Esophagus squamous epithelium (tissue), 5 donors: ENCODE measurements around the gene COL6A3. TPM values are rescaled to one million over a fixed set of nuclear protein-coding genes. Genes with fewer than 3 reads are reported as not detected.

Experiments
- DNase-seq: peaks from one replicate; lab custom pipeline; 2025; lab: John Stamatoyannopoulos, UW
- H3K27ac ChIP-seq, 4 donors: fragments of 200-600 bp; sonication (generic); one replicate each; pipeline ENCODE4 v1.5.1; 2016 to 2019; ENCODE audit warnings: mild to moderate bottlenecking in 1 of 4
- H3K27me3 ChIP-seq, 4 donors: fragments of 200-600 bp; sonication (generic); 1 replicate in 3 of 4; 2 replicates in 1 of 4; pipeline versions ENCODE4 v1.5.1 to v1.6.0; 2017 to 2021; ENCODE audit warnings: antibody characterized with exemption in 1 of 4
- H3K36me3 ChIP-seq, 3 donors: fragments of 200-600 bp; sonication (generic); one replicate each; pipeline ENCODE4 v1.5.1; 2016 to 2019
- H3K4me1 ChIP-seq, 3 donors: fragments of 200-600 bp; sonication (generic); one replicate each; pipeline ENCODE4 v1.5.1; 2017 to 2019
- H3K4me3 ChIP-seq, 4 donors: fragments of 200-600 bp; sonication (generic); 1 replicate in 3 of 4; 2 replicates in 1 of 4; pipeline ENCODE4 v1.5.1; 2016 to 2019; ENCODE audit warnings: mild to moderate bottlenecking in 2 of 4, moderate library complexity in 1 of 4
- H3K9me3 ChIP-seq, 3 donors: fragments of 200-600 bp; sonication (generic); one replicate each; pipeline ENCODE4 v1.5.1; 2016 to 2019
- CTCF ChIP-seq, 6 experiments: fragments of 450-650 bp in 4 of 6; fragments of 200-600 bp in 2 of 6; sonication (generic) in 2 of 6; IDR thresholded peaks; one replicate each; pipeline ENCODE4 v1.5.1; 2016 to 2019; ENCODE audit warnings: antibody characterized with exemption in 6 of 6, mild to moderate bottlenecking in 4 of 6, moderate library complexity in 4 of 6
- POLR2A ChIP-seq, 4 donors: fragments of 450-650 bp; IDR thresholded peaks; one replicate each; pipeline ENCODE4 v1.6.1; 2017; ENCODE audit warnings: antibody characterized with exemption in 4 of 4, mild to moderate bottlenecking in 4 of 4, moderate library complexity in 3 of 4
- WGBS, 2 donors: methylation state at CpG; one replicate each; pipeline ENCODE4 v1.1.5; 2018; 5-methylcytosine and 5-hydroxymethylcytosine counted together
- intact Hi-C: fragments of 100-400 bp; cut with DNase I; formaldehyde crosslinking; loops from one replicate; pipeline ENCODE4 v1.15.0; 2022
- total RNA-seq, 4 donors: library from RNA; depleted of rRNA; stranded (reverse); fragments of >200 nt; gene quantifications; one replicate each; pipeline ENCODE4 v1.1.0, GENCODE V29; 2016
- donor health status: DM: yes; HTN: yes; CAD: no.

The COL6A3 gene
- total RNA-seq, 4 donors from 2014 or later = 8.9 to 138 (median 46.5) TPM

- WGBS, 2 donors = 55 to 58% methylated on average over 6 of the region's 6 CpGs
- intact Hi-C loops = no loop called here
- Histone ChIP-seq H3K9me3 (no peaks in the 10 kb centered on the region), H3K27ac (peak overlapping the region in 3 of 4 donors; percentile 7 to 66 (median 53)), H3K4me3 (no peak overlapping the region), H3K36me3 (no peaks in the 10 kb centered on the region), H3K4me1 (peaks cover 0 to 30% (median 27%) of the 10 kb centered on the region in 3 donors), H3K27me3 (peaks cover 0 to 7% (median 0%) of the 10 kb centered on the region in 4 donors)
- DNase-seq = no peak
- no peak for TF ChIP-seq POLR2A (IDR thresholded peaks at IDR 0.05)
- TF ChIP-seq CTCF (IDR thresholded peaks at IDR 0.05) = no peak
Measured at GRCh38 chr2:237297421-237298150, 116.4 kb downstream of the COL6A3 start.

GRCh38 chr2:237296756-237297155 lies 117.2 kb downstream of the COL6A3 start:
- Histone ChIP-seq H3K36me3 (no peaks in the 10 kb centered on the region), H3K27ac (peak overlapping the region in 3 of 4 donors; percentile 53 to 66 (median 55)), H3K9me3 (no peaks in the 10 kb centered on the region), H3K27me3 (peaks cover 0 to 7% (median 0%) of the 10 kb centered on the region in 4 donors), H3K4me3 (no peak overlapping the region), H3K4me1 (peaks cover 0 to 35% (median 29%) of the 10 kb centered on the region in 3 donors)
- 51 to 54% methylated on average over 2 of the region's 2 CpGs for WGBS, 2 donors
- intact Hi-C loops = no loop called here
- DNase-seq = no peak
- TF ChIP-seq POLR2A (IDR thresholded peaks at IDR 0.05) (no peak), CTCF (IDR thresholded peaks at IDR 0.05) (no peak)

- peaks cover 0 to 10% (median 0%) of the 10 kb centered on the region in 4 donors for H3K27me3 ChIP-seq
- no peak overlapping the region for H3K4me3 ChIP-seq
- no peaks in the 10 kb centered on the region for H3K9me3 ChIP-seq
- H3K4me1 ChIP-seq = peaks cover 0 to 40% (median 34%) of the 10 kb centered on the region in 3 donors
- H3K36me3 ChIP-seq = no peaks in the 10 kb centered on the region
- H3K27ac ChIP-seq = peak overlapping the region in 3 of 4 donors; percentile 10 to 60 (median 53)
- DNase-seq = no peak
- intact Hi-C loops = no loop called here
- WGBS, 2 donors = 93 to 96% methylated on average over 10 of the region's 10 CpGs
- no peak for TF ChIP-seq CTCF (IDR thresholded peaks at IDR 0.05)
- TF ChIP-seq POLR2A (IDR thresholded peaks at IDR 0.05) = no peak
Measured at GRCh38 chr2:237295889-237296480, 118.0 kb downstream of the COL6A3 start.

GRCh38 chr2:237294460-237294859 lies 119.5 kb downstream of the COL6A3 start:
- intact Hi-C loops = no loop called here
- H3K9me3 ChIP-seq = no peaks in the 10 kb centered on the region
- H3K4me1 ChIP-seq = peaks cover 0 to 40% (median 20%) of the 10 kb centered on the region in 3 donors
- H3K4me3 ChIP-seq = no peak overlapping the region
- WGBS, 2 donors = 40 to 71% methylated on average over 1 of the region's 1 CpG
- peaks cover 0 to 13% (median 0%) of the 10 kb centered on the region in 4 donors for H3K27me3 ChIP-seq
- H3K27ac ChIP-seq = peak overlapping the region in 3 of 4 donors; percentile 5 to 16 (median 13)
- no peak for TF ChIP-seq CTCF (IDR thresholded peaks at IDR 0.05)
- TF ChIP-seq POLR2A (IDR thresholded peaks at IDR 0.05) = no peak
- no peak for DNase-seq
- H3K36me3 ChIP-seq = no peaks in the 10 kb centered on the region

GRCh38 chr2:237293978-237294377 lies 120.0 kb downstream of the COL6A3 start:
- Histone ChIP-seq H3K27ac (peak overlapping the region in 3 of 4 donors; percentile 5 to 16 (median 13)), H3K4me3 (no peak overlapping the region), H3K9me3 (no peaks in the 10 kb centered on the region), H3K4me1 (peaks cover 0 to 40% (median 15%) of the 10 kb centered on the region in 3 donors), H3K27me3 (peaks cover 0 to 18% (median 0%) of the 10 kb centered on the region in 4 donors), H3K36me3 (no peaks in the 10 kb centered on the region)
- 33 to 44% methylated on average over 1 of the region's 1 CpG for WGBS, 2 donors
- DNase-seq = no peak
- TF ChIP-seq POLR2A (IDR thresholded peaks at IDR 0.05) (no peak), CTCF (IDR thresholded peaks at IDR 0.05) (no peak)
- intact Hi-C loops = no loop called here
